Measurements from ENCODE around the gene GTPBP4. TPM values are rescaled to one million over a fixed set of nuclear protein-coding genes. Genes with fewer than 3 reads are reported as not detected.

Gene GTPBP4
- total RNA-seq, 1 experiment from 2014 or later = 97.4 TPM

DNA sequence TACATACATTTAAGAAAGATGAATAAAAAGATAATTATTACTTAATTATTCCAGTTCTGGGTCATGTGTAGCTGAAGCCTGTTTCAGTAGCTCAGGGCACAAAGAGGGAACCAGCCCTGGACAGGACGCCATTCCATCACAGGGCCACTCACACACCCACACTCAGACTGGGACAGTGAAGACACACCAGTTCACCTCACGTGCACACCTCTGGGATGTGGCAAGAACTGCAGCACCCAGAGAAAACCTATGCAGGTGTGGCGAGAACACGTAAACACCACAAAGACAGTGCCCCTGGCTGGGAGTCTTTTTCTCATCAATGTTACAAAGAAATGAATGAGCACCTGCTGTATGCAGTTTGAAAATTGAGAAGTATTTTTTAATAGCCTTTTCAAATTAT lies 62.3 kb downstream of the GTPBP4 start:
- no peaks in the 10 kb centered on the region for H3K27me3 Mint-ChIP-seq (ENCODE audit: low read depth)
- ChIA-PET POLR2A (no interaction called here), CTCF (interaction anchor here (1.0 kb wide), 2 partner anchors 9 to 62 kb away, joined by 3 read pairs; partner anchors contain the start of gene GTPBP4)
- no peaks in the 10 kb centered on the region for H3K9me3 Mint-ChIP-seq
- no peak for TF ChIP-seq ELF4 (CRISPR knock-in tag; IDR thresholded peaks at IDR 0.05; ENCODE audit: low read depth)
- peaks cover 39% of the 10 kb centered on the region for H3K36me3 Mint-ChIP-seq
- ATAC-seq (peak; percentile 8), DNase-seq (ENCODE audit: low spot score) (peak; percentile 29)
- H3K4me3 Mint-ChIP-seq = peak overlapping the region; percentile 97
- peak overlapping the region; percentile 90 for H3K27ac Mint-ChIP-seq
- H3K4me1 Mint-ChIP-seq = peaks cover 41% of the 10 kb centered on the region

DNA sequence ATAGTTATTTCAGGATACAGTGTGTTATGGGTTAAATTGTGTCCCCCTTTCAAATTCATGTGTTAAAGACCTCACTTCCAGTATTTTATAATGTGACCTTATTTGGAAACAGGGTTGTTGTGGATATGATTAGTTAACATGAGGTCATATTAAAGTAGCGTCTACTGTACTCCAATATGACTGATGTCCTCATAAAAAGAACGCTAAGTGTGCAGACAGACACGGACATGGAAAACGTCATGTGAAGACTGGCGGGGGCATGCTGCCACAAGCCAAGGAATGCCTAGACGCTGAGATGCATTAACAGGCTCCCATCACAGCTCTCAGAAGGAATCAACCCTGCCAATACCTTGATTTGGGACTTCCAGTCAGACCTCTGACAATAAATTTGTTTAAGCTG lies 66.5 kb downstream of the GTPBP4 start:
- TF ChIP-seq, protein P1, sequence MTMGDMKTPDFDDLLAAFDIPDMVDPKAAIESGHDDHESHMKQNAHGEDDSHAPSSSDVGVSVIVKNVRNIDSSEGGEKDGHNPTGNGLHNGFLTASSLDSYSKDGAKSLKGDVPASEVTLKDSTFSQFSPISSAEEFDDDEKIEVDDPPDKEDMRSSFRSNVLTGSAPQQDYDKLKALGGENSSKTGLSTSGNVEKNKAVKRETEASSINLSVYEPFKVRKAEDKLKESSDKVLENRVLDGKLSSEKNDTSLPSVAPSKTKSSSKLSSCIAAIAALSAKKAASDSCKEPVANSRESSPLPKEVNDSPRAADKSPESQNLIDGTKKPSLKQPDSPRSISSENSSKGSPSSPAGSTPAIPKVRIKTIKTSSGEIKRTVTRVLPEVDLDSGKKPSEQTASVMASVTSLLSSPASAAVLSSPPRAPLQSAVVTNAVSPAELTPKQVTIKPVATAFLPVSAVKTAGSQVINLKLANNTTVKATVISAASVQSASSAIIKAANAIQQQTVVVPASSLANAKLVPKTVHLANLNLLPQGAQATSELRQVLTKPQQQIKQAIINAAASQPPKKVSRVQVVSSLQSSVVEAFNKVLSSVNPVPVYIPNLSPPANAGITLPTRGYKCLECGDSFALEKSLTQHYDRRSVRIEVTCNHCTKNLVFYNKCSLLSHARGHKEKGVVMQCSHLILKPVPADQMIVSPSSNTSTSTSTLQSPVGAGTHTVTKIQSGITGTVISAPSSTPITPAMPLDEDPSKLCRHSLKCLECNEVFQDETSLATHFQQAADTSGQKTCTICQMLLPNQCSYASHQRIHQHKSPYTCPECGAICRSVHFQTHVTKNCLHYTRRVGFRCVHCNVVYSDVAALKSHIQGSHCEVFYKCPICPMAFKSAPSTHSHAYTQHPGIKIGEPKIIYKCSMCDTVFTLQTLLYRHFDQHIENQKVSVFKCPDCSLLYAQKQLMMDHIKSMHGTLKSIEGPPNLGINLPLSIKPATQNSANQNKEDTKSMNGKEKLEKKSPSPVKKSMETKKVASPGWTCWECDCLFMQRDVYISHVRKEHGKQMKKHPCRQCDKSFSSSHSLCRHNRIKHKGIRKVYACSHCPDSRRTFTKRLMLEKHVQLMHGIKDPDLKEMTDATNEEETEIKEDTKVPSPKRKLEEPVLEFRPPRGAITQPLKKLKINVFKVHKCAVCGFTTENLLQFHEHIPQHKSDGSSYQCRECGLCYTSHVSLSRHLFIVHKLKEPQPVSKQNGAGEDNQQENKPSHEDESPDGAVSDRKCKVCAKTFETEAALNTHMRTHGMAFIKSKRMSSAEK (CRISPR knock-in tag; IDR thresholded peaks at IDR 0.05; ENCODE audit: borderline replicate concordance) = no peak
- TF ChIP-seq HMGXB4 (CRISPR knock-in tag; IDR thresholded peaks at IDR 0.05) = no peak
- Mint-ChIP-seq H3K27ac (peak overlapping the region; percentile 87), H3K9me3 (no peaks in the 10 kb centered on the region), H3K4me1 (peaks cover 44% of the 10 kb centered on the region), H3K36me3 (peaks cover 29% of the 10 kb centered on the region), H3K27me3 (ENCODE audit: low read depth) (no peaks in the 10 kb centered on the region), H3K4me3 (peak overlapping the region; percentile 96)
- CTCF ChIA-PET = no interaction called here
- POLR2A ChIA-PET = no interaction called here
- ATAC-seq (no peak), DNase-seq (ENCODE audit: low spot score) (no peak)

- DNase-seq (ENCODE audit: low spot score) (peak; percentile 87), ATAC-seq (peak; percentile 90)
- H3K27me3 Mint-ChIP-seq (ENCODE audit: low read depth) = no peaks in the 10 kb centered on the region
- ChIA-PET CTCF (no interaction called here), POLR2A (no interaction called here)
- H3K27ac Mint-ChIP-seq = peak within 1 kb of the TSS; percentile 94
- peak within 1 kb of the TSS; percentile 96 for H3K4me3 Mint-ChIP-seq
- peaks cover 33% of the 10 kb centered on the region for H3K4me1 Mint-ChIP-seq
- no peaks in the 10 kb centered on the region for H3K9me3 Mint-ChIP-seq
- peaks cover 25% of the 10 kb centered on the region for H3K36me3 Mint-ChIP-seq
- peak; percentile 72 for TF ChIP-seq ETV6 (CRISPR knock-in tag; IDR thresholded peaks at IDR 0.05)
- TF ChIP-seq, protein P2, sequence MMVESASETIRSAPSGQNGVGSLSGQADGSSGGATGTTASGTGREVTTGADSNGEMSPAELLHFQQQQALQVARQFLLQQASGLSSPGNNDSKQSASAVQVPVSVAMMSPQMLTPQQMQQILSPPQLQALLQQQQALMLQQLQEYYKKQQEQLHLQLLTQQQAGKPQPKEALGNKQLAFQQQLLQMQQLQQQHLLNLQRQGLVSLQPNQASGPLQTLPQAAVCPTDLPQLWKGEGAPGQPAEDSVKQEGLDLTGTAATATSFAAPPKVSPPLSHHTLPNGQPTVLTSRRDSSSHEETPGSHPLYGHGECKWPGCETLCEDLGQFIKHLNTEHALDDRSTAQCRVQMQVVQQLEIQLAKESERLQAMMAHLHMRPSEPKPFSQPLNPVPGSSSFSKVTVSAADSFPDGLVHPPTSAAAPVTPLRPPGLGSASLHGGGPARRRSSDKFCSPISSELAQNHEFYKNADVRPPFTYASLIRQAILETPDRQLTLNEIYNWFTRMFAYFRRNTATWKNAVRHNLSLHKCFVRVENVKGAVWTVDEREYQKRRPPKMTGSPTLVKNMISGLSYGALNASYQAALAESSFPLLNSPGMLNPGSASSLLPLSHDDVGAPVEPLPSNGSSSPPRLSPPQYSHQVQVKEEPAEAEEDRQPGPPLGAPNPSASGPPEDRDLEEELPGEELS (CRISPR knock-in tag; IDR thresholded peaks at IDR 0.05) = peak; percentile 67; the same call in 1 of the 2 replicates
- TF ChIP-seq MLX (CRISPR knock-in tag; IDR thresholded peaks at IDR 0.05) = no peak
- peak; percentile 68; the same call in 1 of the 2 replicates for TF ChIP-seq ZBTB43 (CRISPR knock-in tag; IDR thresholded peaks at IDR 0.05)
- no peak for TF ChIP-seq ZSCAN18 (CRISPR knock-in tag; IDR thresholded peaks at IDR 0.05)
- TF ChIP-seq JAZF1 (CRISPR knock-in tag; IDR thresholded peaks at IDR 0.05) = no peak
- TF ChIP-seq ZNF416 (CRISPR knock-in tag; IDR thresholded peaks at IDR 0.05) = no peak
- no peak for TF ChIP-seq HMGA2 (CRISPR knock-in tag; IDR thresholded peaks at IDR 0.05)
- TF ChIP-seq ELF4 (CRISPR knock-in tag; IDR thresholded peaks at IDR 0.05; ENCODE audit: low read depth) = 0 out of 2 replicates have a peak, but pooled peaks have one; percentile 80
- 0 out of 2 replicates have a peak, but pooled peaks have one; percentile 50 for TF ChIP-seq MYBL2 (CRISPR knock-in tag; IDR thresholded peaks at IDR 0.05)
- TF ChIP-seq ZNF232 (CRISPR knock-in tag; IDR thresholded peaks at IDR 0.05) = peak; percentile 69; the same call in 1 of the 2 replicates
- TF ChIP-seq, protein P3, sequence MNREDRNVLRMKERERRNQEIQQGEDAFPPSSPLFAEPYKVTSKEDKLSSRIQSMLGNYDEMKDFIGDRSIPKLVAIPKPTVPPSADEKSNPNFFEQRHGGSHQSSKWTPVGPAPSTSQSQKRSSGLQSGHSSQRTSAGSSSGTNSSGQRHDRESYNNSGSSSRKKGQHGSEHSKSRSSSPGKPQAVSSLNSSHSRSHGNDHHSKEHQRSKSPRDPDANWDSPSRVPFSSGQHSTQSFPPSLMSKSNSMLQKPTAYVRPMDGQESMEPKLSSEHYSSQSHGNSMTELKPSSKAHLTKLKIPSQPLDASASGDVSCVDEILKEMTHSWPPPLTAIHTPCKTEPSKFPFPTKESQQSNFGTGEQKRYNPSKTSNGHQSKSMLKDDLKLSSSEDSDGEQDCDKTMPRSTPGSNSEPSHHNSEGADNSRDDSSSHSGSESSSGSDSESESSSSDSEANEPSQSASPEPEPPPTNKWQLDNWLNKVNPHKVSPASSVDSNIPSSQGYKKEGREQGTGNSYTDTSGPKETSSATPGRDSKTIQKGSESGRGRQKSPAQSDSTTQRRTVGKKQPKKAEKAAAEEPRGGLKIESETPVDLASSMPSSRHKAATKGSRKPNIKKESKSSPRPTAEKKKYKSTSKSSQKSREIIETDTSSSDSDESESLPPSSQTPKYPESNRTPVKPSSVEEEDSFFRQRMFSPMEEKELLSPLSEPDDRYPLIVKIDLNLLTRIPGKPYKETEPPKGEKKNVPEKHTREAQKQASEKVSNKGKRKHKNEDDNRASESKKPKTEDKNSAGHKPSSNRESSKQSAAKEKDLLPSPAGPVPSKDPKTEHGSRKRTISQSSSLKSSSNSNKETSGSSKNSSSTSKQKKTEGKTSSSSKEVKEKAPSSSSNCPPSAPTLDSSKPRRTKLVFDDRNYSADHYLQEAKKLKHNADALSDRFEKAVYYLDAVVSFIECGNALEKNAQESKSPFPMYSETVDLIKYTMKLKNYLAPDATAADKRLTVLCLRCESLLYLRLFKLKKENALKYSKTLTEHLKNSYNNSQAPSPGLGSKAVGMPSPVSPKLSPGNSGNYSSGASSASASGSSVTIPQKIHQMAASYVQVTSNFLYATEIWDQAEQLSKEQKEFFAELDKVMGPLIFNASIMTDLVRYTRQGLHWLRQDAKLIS (CRISPR knock-in tag; IDR thresholded peaks at IDR 0.05; ENCODE audit: borderline replicate concordance) = no peak
Observed at GRCh38 chr10:1056326-1057105, 68.3 kb downstream of the GTPBP4 start, which contains the start of gene WDR37. WDR37 (plus strand) TSS chr10:1056385; CDS start chr10:1072156, 15,771 bp downstream.

Data from WTC11 (cell line).